ENCODE data around the gene PSD. TPM values are rescaled to one million over a fixed set of nuclear protein-coding genes. Genes with fewer than 3 reads are reported as not detected.

PSD gene
- total and polyA plus RNA-seq, 10 of the 15 experiments (the other 5 are each of a cell fraction or from before 2014, with no cell fraction given), result 0.11 to 2.0 (median 0.49) TPM; not detected in 2

DNA sequence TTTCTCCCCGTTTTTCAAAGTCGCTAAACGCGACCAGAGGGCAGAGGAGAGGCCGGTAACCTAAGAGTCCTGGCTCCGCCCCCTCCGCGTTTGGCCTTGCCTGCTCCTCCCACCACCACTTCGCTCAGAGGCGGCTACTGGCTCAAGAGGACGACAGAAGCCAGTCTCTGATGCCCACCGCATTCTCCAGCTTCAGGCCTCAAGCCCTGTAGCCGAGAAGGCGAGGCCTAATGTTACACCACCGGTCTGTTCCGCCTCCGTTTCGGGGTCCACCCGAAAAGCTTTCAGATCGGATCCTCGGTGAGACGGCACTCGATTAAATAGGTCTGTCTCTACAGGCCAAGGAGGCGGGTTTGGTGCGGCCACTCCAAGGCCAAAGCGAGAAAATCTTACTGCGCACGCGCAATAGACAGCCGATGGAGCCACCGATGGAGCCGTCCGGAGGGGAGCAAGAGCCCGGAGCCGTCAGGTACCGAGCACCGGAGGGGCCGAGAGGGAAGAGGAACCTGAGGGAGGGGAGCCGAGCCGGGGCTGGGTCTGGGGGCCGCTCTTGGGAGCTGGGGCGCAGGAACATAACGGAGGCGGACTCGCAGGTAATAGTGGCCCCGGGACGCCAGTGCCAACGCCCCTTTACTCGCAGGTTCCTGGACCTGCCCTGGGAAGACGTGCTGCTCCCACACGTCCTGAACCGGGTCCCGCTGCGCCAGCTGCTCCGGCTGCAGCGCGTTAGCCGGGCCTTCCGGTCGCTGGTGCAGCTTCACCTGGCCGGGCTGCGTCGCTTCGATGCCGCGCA, 2.3 kb upstream of the PSD start, which contains the start of gene FBXL15 (continued):
- TF ChIP-seq, protein P1, sequence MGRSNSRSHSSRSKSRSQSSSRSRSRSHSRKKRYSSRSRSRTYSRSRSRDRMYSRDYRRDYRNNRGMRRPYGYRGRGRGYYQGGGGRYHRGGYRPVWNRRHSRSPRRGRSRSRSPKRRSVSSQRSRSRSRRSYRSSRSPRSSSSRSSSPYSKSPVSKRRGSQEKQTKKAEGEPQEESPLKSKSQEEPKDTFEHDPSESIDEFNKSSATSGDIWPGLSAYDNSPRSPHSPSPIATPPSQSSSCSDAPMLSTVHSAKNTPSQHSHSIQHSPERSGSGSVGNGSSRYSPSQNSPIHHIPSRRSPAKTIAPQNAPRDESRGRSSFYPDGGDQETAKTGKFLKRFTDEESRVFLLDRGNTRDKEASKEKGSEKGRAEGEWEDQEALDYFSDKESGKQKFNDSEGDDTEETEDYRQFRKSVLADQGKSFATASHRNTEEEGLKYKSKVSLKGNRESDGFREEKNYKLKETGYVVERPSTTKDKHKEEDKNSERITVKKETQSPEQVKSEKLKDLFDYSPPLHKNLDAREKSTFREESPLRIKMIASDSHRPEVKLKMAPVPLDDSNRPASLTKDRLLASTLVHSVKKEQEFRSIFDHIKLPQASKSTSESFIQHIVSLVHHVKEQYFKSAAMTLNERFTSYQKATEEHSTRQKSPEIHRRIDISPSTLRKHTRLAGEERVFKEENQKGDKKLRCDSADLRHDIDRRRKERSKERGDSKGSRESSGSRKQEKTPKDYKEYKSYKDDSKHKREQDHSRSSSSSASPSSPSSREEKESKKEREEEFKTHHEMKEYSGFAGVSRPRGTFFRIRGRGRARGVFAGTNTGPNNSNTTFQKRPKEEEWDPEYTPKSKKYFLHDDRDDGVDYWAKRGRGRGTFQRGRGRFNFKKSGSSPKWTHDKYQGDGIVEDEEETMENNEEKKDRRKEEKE (IDR thresholded peaks at IDR 0.05), result no peak
- TF ChIP-seq, protein P2, sequence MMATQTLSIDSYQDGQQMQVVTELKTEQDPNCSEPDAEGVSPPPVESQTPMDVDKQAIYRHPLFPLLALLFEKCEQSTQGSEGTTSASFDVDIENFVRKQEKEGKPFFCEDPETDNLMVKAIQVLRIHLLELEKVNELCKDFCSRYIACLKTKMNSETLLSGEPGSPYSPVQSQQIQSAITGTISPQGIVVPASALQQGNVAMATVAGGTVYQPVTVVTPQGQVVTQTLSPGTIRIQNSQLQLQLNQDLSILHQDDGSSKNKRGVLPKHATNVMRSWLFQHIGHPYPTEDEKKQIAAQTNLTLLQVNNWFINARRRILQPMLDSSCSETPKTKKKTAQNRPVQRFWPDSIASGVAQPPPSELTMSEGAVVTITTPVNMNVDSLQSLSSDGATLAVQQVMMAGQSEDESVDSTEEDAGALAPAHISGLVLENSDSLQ (IDR thresholded peaks at IDR 0.05), result peak; percentile 42; the same call in 1 of the 2 replicates
- TF ChIP-seq NRF1 (conservative IDR thresholded peaks at IDR 0.05; ENCODE audit: low read depth, low read length) (peak; percentile 31; the same call in 1 of the 2 replicates), JUNB (IDR thresholded peaks at IDR 0.05) (no peak), POU2F2 (IDR thresholded peaks at IDR 0.05; ENCODE audit: borderline replicate concordance, low read depth, low read length) (peak; percentile 82; the same call in 2 of the 3 replicates), DPF2 (IDR thresholded peaks at IDR 0.05) (peak; percentile 39; the same call in 1 of the 2 replicates), ZNF217 (IDR thresholded peaks at IDR 0.05) (no peak), HCFC1 (IDR thresholded peaks at IDR 0.05; ENCODE audit: low read length) (peak; percentile 88), ESRRA (IDR thresholded peaks at IDR 0.05; ENCODE audit: low read length) (peak; percentile 85; the same call in 1 of the 2 replicates), RBBP5 (conservative IDR thresholded peaks at IDR 0.05) (no peak), ZNF384 (IDR thresholded peaks at IDR 0.05; ENCODE audit: borderline replicate concordance, low read depth, low read length) (0 out of 2 replicates have a peak, but pooled peaks have one; percentile 22), SIX5 (IDR thresholded peaks at IDR 0.05; ENCODE audit: low read depth, low read length, severe bottlenecking) (peak; percentile 66), NR2F1 (conservative IDR thresholded peaks at IDR 0.05) (peak; percentile 42; the same call in 1 of the 2 replicates), BHLHE40 (IDR thresholded peaks at IDR 0.05; ENCODE audit: borderline replicate concordance in 1 of 2, low read depth in 2 of 2, low read length in 1 of 2) (peak; percentile 39 to 44; a peak in 1 of 4 replicates), KDM1A (IDR thresholded peaks at IDR 0.05; ENCODE audit: borderline replicate concordance) (no peak)
- TF ChIP-seq, protein P3, sequence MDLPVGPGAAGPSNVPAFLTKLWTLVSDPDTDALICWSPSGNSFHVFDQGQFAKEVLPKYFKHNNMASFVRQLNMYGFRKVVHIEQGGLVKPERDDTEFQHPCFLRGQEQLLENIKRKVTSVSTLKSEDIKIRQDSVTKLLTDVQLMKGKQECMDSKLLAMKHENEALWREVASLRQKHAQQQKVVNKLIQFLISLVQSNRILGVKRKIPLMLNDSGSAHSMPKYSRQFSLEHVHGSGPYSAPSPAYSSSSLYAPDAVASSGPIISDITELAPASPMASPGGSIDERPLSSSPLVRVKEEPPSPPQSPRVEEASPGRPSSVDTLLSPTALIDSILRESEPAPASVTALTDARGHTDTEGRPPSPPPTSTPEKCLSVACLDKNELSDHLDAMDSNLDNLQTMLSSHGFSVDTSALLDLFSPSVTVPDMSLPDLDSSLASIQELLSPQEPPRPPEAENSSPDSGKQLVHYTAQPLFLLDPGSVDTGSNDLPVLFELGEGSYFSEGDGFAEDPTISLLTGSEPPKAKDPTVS (IDR thresholded peaks at IDR 0.05; ENCODE audit: low read depth, low read length), result 0 out of 2 replicates have a peak, but pooled peaks have one; percentile 44
- TF ChIP-seq, protein P4, sequence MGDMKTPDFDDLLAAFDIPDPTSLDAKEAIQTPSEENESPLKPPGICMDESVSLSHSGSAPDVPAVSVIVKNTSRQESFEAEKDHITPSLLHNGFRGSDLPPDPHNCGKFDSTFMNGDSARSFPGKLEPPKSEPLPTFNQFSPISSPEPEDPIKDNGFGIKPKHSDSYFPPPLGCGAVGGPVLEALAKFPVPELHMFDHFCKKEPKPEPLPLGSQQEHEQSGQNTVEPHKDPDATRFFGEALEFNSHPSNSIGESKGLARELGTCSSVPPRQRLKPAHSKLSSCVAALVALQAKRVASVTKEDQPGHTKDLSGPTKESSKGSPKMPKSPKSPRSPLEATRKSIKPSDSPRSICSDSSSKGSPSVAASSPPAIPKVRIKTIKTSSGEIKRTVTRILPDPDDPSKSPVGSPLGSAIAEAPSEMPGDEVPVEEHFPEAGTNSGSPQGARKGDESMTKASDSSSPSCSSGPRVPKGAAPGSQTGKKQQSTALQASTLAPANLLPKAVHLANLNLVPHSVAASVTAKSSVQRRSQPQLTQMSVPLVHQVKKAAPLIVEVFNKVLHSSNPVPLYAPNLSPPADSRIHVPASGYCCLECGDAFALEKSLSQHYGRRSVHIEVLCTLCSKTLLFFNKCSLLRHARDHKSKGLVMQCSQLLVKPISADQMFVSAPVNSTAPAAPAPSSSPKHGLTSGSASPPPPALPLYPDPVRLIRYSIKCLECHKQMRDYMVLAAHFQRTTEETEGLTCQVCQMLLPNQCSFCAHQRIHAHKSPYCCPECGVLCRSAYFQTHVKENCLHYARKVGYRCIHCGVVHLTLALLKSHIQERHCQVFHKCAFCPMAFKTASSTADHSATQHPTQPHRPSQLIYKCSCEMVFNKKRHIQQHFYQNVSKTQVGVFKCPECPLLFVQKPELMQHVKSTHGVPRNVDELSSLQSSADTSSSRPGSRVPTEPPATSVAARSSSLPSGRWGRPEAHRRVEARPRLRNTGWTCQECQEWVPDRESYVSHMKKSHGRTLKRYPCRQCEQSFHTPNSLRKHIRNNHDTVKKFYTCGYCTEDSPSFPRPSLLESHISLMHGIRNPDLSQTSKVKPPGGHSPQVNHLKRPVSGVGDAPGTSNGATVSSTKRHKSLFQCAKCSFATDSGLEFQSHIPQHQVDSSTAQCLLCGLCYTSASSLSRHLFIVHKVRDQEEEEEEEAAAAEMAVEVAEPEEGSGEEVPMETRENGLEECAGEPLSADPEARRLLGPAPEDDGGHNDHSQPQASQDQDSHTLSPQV (IDR thresholded peaks at IDR 0.05), result no peak
- TF ChIP-seq, protein P5, sequence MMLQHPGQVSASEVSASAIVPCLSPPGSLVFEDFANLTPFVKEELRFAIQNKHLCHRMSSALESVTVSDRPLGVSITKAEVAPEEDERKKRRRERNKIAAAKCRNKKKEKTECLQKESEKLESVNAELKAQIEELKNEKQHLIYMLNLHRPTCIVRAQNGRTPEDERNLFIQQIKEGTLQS (IDR thresholded peaks at IDR 0.05; ENCODE audit: borderline replicate concordance, extremely low read depth, low read depth, low read length), result no peak

Measured in GM12878 (cell line).